ENCODE data around the gene C2CD4B. TPM values are rescaled to one million over a fixed set of nuclear protein-coding genes. Genes with fewer than 3 reads are reported as not detected.

C2CD4B gene
- polyA plus RNA-seq, 1 experiment, result not detected

GRCh38 chr15:62121273-62122015, 43.6 kb downstream of the C2CD4B start:
- Histone ChIP-seq H3K27ac (ENCODE audit: low read depth, low read length) (no peak overlapping the region), H3K9me3 (ENCODE audit: control insufficient read depth, insufficient read depth, low read length) (no peaks in the 10 kb centered on the region), H3K4me3 (ENCODE audit: low read depth, low read length) (no peak overlapping the region), H3K27me3 (ENCODE audit: control insufficient read depth, insufficient read depth, low read length) (no peaks in the 10 kb centered on the region)
- POLR2A ChIA-PET, result no interaction called here
- TF ChIP-seq CTCF (IDR thresholded peaks at IDR 0.05; ENCODE audit: low read depth, low read length), result no peak
- CTCF ChIA-PET, result no interaction called here
- no peak for DNase-seq (ENCODE audit: low read depth, low spot score)

- DNase-seq (ENCODE audit: low read depth, low spot score), result no peak
- ChIA-PET CTCF (no interaction called here), POLR2A (no interaction called here)
- H3K27ac ChIP-seq (ENCODE audit: low read depth, low read length), result no peak overlapping the region
- no peak overlapping the region for H3K4me3 ChIP-seq (ENCODE audit: low read depth, low read length)
- no peaks in the 10 kb centered on the region for H3K9me3 ChIP-seq (ENCODE audit: control insufficient read depth, insufficient read depth, low read length)
- no peak for TF ChIP-seq CTCF (IDR thresholded peaks at IDR 0.05; ENCODE audit: low read depth, low read length)
- no peaks in the 10 kb centered on the region for H3K27me3 ChIP-seq (ENCODE audit: control insufficient read depth, insufficient read depth, low read length)
Observed at GRCh38 chr15:62120776-62121175, 44.3 kb downstream of the C2CD4B start.

GRCh38 chr15:62119874-62120273, 45.2 kb downstream of the C2CD4B start:
- Histone ChIP-seq H3K27ac (ENCODE audit: low read depth, low read length) (peak overlapping the region; percentile 4), H3K27me3 (ENCODE audit: control insufficient read depth, insufficient read depth, low read length) (no peaks in the 10 kb centered on the region), H3K4me3 (ENCODE audit: low read depth, low read length) (no peak overlapping the region), H3K9me3 (ENCODE audit: control insufficient read depth, insufficient read depth, low read length) (no peaks in the 10 kb centered on the region)
- ChIA-PET CTCF (interaction anchor here (1.5 kb wide), 1 partner anchor 16 kb away, joined by 3 read pairs; no protein-coding TSS in a partner anchor), POLR2A (no interaction called here)
- TF ChIP-seq CTCF (IDR thresholded peaks at IDR 0.05; ENCODE audit: low read depth, low read length), result no peak
- DNase-seq (ENCODE audit: low read depth, low spot score), result no peak

GRCh38 chr15:62119227-62119864, 45.7 kb downstream of the C2CD4B start:
- POLR2A ChIA-PET, result no interaction called here
- peak overlapping the region; percentile 94 for H3K27ac ChIP-seq (ENCODE audit: low read depth, low read length)
- no peak for TF ChIP-seq CTCF (IDR thresholded peaks at IDR 0.05; ENCODE audit: low read depth, low read length)
- peak overlapping the region; percentile 51 for H3K4me3 ChIP-seq (ENCODE audit: low read depth, low read length)
- CTCF ChIA-PET, result interaction anchor here (1.0 to 1.5 kb wide), 4 partner anchors 15 to 285 kb away, joined by 3 to 4 read pairs (median 4); partner anchors contain the start of gene VPS13C
- DNase-seq (ENCODE audit: low read depth, low spot score), result peak; percentile 78
- no peaks in the 10 kb centered on the region for H3K9me3 ChIP-seq (ENCODE audit: control insufficient read depth, insufficient read depth, low read length)
- H3K27me3 ChIP-seq (ENCODE audit: control insufficient read depth, insufficient read depth, low read length), result no peaks in the 10 kb centered on the region

Measured in AG04450 (cell line).